ENCODE results near the gene HSD17B2.
"Not testable (repeated sequence)": the region's sequence is repeated elsewhere in the genome, so short reads cannot be mapped to it uniquely, and the experiment has no call there.

Gene HSD17B2

DNA sequence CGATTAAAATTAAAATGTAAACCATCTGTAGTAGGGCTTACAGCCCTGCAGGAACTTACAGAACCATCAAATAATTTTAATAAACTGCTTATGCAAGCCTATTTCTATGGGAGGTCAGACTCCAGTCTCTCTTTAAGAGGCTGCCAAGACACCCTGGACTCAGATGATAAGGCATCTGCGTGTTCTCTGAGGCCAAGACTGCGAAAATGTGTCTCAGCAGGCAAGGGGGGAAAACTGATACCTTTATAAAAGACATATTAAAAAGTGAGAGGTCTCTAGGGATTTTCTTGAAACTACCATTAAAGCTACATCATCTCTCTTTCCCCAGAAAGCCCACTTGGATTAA is 102.7 kb downstream of the HSD17B2 start:
- TF ChIP-seq, protein P1, sequence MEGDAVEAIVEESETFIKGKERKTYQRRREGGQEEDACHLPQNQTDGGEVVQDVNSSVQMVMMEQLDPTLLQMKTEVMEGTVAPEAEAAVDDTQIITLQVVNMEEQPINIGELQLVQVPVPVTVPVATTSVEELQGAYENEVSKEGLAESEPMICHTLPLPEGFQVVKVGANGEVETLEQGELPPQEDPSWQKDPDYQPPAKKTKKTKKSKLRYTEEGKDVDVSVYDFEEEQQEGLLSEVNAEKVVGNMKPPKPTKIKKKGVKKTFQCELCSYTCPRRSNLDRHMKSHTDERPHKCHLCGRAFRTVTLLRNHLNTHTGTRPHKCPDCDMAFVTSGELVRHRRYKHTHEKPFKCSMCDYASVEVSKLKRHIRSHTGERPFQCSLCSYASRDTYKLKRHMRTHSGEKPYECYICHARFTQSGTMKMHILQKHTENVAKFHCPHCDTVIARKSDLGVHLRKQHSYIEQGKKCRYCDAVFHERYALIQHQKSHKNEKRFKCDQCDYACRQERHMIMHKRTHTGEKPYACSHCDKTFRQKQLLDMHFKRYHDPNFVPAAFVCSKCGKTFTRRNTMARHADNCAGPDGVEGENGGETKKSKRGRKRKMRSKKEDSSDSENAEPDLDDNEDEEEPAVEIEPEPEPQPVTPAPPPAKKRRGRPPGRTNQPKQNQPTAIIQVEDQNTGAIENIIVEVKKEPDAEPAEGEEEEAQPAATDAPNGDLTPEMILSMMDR (IDR thresholded peaks at IDR 0.05; ENCODE audit: low read depth, low read length), result no peak
- no peak overlapping the region for H3K4me3 ChIP-seq (ENCODE audit: low read depth, low read length)

DNA sequence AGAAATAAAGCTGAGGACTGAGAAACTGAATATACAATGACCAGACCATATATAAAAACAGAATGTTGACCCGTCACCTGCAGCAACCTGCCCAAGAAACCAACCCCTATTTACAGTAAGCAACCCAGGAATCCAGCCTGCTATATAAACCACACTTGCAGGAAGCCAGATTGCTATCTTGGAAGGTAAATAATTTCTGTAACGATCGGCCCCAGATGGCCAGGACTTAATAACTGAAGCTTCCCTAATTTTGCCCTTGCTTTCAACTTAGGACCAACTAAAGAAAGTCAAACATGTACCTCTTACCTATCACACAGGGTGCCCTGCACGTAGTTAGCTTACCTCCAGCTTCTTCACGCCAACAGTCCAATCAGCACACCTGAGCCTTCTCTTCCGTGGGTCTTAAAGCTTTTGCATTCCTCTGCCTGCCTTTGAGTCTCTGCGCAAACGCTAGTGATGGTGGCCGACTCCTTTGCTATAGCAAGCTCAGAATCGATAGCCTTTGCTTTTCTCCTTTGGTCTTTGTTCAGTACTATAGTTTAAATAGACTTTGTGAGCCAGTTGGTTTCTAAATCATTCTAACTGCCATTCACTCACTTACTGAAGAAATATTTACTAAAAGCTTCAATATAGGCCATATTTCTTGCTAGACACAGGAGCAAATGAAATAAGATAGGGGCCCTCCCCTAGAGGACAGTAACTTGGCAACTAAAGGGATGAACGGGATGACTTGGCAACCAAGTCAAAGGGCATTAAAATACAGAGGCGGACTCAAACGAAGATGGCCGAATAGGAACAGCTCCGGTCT is 103.6 kb downstream of the HSD17B2 start:
- H3K4me3 ChIP-seq (ENCODE audit: low read depth, low read length), result no peak overlapping the region
- TF ChIP-seq, protein P1 (IDR thresholded peaks at IDR 0.05; ENCODE audit: low read depth, low read length), result no peak

DNA sequence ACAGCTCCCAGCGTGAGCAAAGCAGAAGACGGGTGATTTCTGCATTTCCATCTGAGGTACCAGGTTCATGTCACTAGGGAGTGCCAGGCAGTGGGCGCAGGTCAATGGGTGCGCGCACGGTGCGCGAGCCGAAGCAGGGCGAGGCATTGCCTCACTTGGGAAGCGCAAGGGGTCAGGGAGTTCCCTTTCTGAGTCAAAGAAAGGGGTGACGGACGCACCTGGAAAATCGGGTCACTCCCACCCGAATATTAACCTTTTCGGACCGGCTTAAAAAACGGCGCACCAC is 104.2 kb downstream of the HSD17B2 start:
- not testable (repeated sequence) for H3K4me3 ChIP-seq (ENCODE audit: low read depth, low read length)

DNA sequence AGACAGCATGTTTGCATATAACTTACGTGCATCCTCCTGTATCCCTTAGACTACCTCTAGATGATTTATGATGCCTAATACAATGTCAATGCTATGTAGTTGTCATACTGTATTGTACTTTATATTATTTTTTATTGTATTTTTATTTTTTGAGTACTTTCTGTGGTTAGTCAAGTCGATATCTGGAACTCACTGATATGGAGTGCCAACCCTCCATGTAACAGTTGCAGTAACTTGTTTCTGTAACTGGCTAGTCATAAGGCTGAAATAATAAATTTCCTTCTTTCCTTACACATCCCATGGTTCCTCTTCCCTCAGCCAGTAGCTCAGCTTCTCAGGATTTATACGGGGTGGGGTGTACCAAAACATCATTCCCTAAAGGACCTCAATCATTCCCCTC is 111.5 kb downstream of the HSD17B2 start:
- TF ChIP-seq, protein P1 (IDR thresholded peaks at IDR 0.05; ENCODE audit: low read depth, low read length), result no peak
- H3K4me3 ChIP-seq (ENCODE audit: low read depth, low read length), result no peak overlapping the region

DNA sequence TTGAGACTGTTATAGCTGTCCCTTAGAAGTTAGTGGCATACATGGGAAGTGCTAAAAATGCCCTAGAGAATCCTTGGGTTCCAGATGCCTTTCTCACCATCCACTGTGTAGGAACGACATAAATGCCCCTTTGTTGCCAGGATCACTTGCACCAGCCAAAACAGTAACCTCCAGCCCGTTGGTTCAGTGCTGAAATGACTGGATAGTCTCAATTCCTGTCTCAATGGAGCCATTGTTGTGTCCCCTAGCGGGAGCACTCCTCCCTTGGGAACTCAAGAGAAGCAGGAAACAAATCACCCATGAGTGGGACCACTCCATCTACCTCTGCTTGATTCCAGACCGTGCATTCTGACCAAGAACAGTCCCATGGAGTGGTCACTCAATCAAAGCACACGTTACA is 111.9 kb downstream of the HSD17B2 start:
- TF ChIP-seq, protein P1 (IDR thresholded peaks at IDR 0.05; ENCODE audit: low read depth, low read length), result no peak
- H3K4me3 ChIP-seq (ENCODE audit: low read depth, low read length), result no peak overlapping the region

DNA sequence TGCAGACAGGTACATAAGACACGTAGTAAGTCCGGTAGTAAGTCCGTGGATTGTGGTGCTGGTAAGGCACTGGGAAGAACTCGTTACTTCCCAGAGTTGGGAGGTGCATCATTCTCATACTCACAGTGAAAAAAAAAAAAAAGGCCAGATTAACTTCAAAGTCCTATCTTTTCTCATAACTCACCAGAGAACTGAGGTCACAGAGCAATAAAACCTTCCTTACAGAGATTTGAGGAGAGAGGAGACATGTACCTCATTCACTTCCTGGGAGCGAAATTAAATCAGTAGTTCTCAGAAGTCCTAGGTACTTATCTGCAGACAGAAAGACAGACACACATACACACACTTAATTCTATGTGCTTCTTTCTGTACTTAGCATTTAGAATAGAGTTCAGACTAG is 112.5 kb downstream of the HSD17B2 start:
- TF ChIP-seq, protein P1 (IDR thresholded peaks at IDR 0.05; ENCODE audit: low read depth, low read length), result no peak
- H3K4me3 ChIP-seq (ENCODE audit: low read depth, low read length), result no peak overlapping the region
